CD4-positive, alpha-beta T cell treated with Interleukin-2 at 100 ng/mL for 4 hours (primary cell): ENCODE measurements around the gene NPC2.
"Not testable (repeated sequence)": the region's sequence is repeated elsewhere in the genome, so short reads cannot be mapped to it uniquely, and the experiment has no call there.

ENCODE experiments used
- DNase-seq: peaks from one replicate; pipeline ENCODE4 v3.0.0-alpha.2; 2020; ENCODE audit warnings: low spot score

Gene NPC2

DNA sequence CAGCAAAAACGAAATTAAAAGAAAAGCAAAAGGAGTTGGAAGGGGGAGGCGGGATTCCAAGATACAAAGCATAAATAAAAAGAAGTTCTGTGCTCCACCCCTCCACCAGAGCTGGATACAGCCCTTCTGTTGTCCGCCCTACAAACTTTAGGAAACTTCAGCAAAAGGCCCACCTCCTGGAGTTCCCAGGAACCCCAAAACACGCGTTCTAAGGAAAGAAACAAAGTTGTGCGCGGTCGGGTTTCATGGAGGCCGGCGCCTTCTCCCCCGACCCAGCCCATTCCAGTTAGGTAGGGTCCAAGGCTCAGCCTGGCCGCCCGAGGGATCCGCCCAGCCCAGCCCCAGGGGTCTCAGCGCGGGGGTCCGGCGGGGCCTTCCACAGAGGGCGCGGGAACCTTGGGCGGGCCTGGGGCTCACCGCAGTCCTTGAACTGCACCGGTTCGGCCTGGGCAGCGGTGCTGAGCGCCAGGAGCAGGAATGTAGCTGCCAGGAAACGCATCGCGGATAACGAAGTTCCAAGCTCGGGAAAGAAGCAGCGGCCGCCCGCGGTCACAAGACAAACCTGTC lies at the start of gene NPC2:
TSS of gene NPC2 (minus strand) at position 530 of the 567 bp plus-strand sequence. CDS start at position 499, 31 bp downstream.
- DNase-seq, result no peak

DNA sequence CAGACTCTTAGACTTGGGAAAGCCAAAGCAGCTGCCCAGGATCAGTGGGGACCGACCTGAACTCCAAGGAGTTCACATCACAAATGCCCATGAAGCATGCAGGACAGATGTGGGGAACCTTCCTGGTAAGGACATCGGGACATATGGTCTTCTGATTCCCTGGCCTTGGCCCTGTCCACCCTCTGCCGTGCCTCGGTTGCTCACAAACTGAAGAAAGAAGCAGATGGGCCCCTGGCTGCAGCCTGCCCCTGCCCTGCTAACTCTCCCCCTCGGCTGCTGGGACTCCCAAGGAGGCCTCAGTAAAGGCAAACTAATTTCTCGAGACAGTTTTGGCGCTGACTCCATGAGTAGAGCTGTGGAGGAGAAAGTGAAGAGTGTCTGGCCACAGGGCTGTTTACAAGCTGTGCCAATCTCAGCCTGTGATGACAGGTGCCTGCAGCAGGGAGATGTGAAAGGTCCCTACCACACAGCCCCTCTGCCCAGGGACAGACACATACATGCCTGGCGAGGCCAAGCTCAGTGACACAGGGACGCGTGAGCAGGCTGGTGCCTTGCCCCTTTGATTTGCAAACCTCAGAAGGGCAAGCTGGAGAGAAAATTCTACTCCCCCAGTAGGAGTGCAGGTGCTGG lies 49.1 kb upstream of the NPC2 start:
- DNase-seq, result no peak

DNA sequence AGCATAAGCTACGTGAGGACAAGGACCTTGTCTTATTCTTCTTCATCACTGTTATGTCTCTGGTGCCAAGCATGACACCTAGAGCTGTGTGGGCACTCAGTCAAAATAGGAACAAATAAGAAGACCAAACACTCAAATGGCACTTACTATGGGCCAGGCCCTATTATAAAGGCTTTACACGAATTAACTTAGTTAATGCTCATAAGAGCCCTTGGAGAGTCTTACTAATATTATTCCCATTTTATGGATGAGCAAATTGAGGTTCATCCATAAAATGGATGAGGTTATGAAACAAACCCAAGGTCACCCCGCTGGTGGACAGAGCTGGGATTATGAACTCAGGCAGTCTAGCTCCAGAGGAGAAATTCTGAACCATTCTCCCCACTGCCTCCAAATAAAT lies 48.1 kb upstream of the NPC2 start:
- no peak for DNase-seq

GRCh38 chr14:74539503-74539902 lies 46.4 kb upstream of the NPC2 start:
- DNase-seq, result no peak

GRCh38 chr14:74538411-74539391 lies 45.6 kb upstream of the NPC2 start:
- DNase-seq, result no peak

DNA sequence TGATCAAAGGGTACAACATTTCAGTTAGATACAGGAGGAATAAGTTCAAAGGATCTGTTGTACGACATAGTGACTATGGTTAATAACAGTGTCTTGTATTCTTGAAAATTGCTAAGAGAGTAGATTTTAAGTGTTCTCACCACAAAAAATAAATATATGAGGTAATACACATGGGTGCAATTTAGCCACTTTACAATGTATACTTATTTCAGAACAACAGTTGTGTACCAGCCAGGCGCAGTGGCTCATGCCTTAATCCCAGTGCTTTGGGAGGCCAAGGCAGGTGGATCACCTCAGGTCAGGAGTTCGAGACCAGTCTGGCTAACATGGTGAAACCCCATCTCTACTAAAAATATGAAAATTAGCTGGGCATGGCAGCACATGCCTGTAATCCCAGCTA lies 43.2 kb upstream of the NPC2 start:
- not testable (repeated sequence) for DNase-seq

DNA sequence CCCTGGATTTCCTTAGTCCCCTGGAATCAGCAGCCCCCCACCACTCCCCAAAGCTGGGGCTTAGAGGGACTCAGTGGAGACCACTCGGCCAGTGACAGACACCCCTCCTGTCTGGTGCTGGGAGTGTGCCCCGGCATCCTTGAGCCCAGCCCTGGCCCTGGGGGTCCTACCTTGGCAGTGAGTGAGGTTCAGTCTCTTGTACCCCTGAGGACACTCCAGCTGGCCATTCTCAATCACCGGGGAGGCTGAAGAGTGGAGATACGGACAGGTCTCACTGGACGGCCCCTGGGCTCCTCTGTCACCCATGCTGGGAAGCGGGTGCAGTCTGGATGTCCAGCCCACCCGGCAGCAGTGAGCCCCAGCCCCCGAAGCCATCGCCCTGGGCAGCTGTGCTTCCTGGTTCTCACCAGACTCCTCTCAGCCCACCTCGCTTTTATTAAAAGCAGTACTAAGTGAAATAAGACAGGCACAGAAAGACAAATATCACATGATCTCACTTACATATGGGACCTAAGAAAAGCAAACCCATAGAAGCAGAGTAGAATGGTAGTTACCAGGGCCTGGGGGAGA lies 42.7 kb upstream of the NPC2 start:
- DNase-seq, result no peak

- DNase-seq, result no peak
Measured at GRCh38 chr14:74533576-74533975, 40.5 kb upstream of the NPC2 start.

GRCh38 chr14:74532246-74532645 lies 39.1 kb upstream of the NPC2 start:
- DNase-seq, result no peak

GRCh38 chr14:74531467-74531866 lies 38.4 kb upstream of the NPC2 start:
- DNase-seq, result no peak

DNA sequence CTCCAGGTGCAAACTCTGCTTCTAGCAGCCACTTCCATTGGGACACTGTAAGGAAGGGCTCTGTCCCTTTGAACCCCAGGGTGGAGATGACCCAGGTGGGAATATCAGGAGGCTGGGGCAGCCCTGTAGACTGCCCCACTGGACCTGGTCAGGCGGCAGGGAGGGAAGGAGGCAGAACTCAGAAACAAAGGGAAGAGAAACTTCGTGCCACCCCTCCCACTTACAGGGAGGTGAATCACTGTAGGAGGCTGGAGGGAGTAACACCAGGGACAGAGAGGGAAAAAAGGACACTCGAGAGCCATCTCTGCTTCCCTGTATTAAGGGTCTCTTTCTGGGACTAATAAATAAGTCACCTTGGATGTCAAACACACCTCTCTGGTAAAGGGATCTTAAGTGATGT lies 37.9 kb upstream of the NPC2 start:
- DNase-seq, result no peak

- no peak for DNase-seq
Measured at GRCh38 chr14:74528886-74529285, 35.8 kb upstream of the NPC2 start.

DNA sequence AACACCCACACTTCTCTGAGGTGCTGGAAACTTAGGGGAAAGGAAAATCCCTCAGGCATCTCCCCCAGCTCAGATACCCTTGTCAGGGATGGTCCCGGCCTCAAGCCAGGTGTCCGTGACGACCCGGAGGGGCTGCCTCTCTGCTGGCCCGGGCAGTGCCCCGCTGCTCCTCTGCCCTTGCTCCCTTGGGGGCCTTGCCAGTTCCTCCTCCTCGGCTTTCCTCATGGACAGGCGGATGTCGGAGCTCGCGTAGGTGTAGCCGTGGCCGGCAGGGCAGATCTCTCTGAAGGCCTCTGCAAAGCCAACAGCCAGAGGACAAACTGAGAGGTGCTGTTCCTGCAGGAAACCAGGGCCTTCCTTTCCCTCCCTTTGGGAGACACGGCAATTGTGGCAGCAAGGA lies 35.3 kb upstream of the NPC2 start:
- no peak for DNase-seq

GRCh38 chr14:74527736-74528280 lies 34.7 kb upstream of the NPC2 start:
- DNase-seq, result no peak

DNA sequence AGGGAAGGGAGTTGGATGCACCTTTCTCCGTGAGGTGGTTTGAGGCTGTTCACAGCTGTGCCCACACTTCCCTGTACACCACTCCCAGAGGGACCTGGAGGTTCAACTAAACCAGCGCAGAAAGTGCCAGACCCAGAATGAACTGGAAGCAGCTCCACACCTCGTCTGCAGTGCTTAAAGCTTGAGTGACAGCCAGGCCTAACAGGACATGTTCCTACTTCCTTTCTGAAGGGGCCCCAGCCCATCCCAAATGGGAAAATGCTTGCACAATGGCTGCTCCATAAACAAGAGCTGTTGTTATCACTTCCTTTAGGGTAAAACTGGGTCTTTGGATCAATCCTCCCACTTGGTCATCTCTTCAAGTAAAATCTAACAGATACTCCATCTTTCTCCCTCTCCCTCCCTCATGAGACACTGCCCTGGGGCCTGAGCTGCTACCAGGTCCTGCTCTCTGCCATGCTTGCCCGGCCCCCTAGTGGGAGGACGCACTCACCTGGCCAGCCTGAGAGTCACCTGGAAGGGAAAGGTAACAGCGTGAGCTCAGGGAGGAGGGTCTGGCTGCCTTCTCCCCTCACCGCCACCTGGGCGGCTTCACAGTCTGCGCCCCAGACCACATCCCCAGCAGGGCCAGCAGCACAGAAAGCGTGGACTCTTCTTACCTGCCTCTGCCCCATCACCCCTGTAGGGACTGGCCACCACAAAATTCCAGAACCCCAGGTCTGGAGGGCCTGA lies 33.9 kb upstream of the NPC2 start:
- DNase-seq, result no peak

DNA sequence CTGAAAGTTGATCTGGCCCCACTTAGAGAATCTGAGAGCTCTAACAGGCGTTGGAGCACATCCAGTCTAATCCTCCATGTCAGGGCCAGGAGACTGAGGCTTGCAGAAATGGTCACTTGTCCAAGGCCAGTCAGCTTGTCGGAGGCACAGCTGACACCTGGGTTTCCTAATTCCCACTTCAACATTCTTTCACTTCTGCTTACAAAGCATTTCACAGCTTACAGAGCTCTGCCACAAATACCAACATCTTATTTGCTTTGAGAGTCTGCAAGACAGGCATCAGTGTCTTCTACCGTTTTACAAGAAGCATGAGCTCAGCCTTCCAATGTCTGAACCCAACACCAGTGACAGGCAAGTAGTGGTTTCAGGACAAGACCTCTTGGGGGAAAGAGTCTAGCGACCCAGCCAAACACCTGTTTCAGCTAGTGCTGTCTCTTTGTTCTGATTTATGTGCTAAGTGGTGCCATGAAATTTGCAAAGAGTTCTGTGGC lies 32.3 kb upstream of the NPC2 start:
- DNase-seq, result no peak

- DNase-seq, result no peak
Measured at GRCh38 chr14:74524812-74525135, 31.7 kb upstream of the NPC2 start.

DNA sequence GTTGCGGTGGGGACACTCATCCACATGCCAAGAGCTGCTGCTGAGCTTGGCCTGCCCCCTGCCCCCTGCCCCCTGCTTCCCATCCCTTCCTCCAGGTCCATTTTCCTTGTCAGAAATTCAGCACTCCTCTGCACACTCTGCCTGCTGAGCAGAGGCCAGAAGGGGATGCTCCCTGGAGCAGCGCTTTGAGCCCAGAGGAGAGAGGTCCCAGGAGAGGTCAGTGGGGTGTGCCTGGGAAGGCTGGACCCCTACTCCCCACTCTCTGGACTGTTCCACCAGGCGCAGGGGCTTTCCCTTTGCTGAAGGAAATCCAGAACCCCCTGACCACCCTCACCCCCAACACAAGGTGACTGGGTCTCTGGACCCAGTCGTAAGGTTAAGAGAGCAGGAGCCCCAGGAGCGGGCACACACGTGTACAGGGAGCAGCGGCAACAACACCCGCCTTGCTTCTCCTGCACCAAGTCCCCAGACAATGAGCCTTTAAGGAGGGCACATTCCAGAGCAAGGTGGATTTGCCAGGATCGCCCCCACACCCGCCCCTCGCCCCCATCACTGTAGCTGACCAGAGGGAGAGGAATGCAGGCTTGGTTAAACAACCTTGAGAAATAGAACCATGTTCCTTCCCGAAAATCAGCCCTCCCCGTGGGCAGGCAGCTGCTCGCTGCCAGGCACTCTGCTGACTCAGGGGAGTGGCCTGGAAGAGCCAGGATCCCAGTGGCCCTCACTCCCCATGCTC lies 31.1 kb upstream of the NPC2 start:
- no peak for DNase-seq

- DNase-seq, result no peak
Measured at GRCh38 chr14:74522740-74523139, 29.6 kb upstream of the NPC2 start.

- DNase-seq, result no peak
Measured at GRCh38 chr14:74521756-74522155, 28.7 kb upstream of the NPC2 start.
